Smooth muscle cell (in vitro differentiated cells): ENCODE data around the gene TCFL5. TPM values are rescaled to one million over a fixed set of nuclear protein-coding genes. Genes with fewer than 3 reads are reported as not detected.

Experiments
- DNase-seq: peaks from one replicate; lab custom pipeline; 2025; ENCODE audit not compliant: unreplicated experiment; lab: John Stamatoyannopoulos, UW
- H2AFZ ChIP-seq: fragments of 200-600 bp; sonication (generic); 2 replicates; pipeline ENCODE4 v1.6.0; 2016; ENCODE audit warnings: antibody characterized with exemption, low read depth, mild to moderate bottlenecking
- H3F3A ChIP-seq: fragments of 200-600 bp; sonication (generic); 2 replicates; pipeline ENCODE4 v1.6.0; 2017; ENCODE audit warnings: antibody characterized with exemption, low read depth
- H3K27ac ChIP-seq: fragments of 200-600 bp; sonication (generic); 2 replicates; pipeline ENCODE4 v1.5.1; 2016; ENCODE audit warnings: low read depth, mild to moderate bottlenecking
- H3K27me3 ChIP-seq: fragments of 200-600 bp; sonication (generic); 2 replicates; pipeline ENCODE4 v1.6.1; 2016; ENCODE audit warnings: low read depth, mild to moderate bottlenecking
- H3K36me3 ChIP-seq: fragments of 200-600 bp; sonication (generic); 2 replicates; pipeline ENCODE4 v1.5.1; 2016; ENCODE audit warnings: low read depth
- H3K4me1 ChIP-seq: fragments of 200-600 bp; sonication (generic); 2 replicates; pipeline ENCODE4 v1.5.1; 2016; ENCODE audit warnings: low read depth
- H3K4me2 ChIP-seq: fragments of 200-600 bp; sonication (generic); 2 replicates; pipeline ENCODE4 v1.6.0; 2016; ENCODE audit warnings: mild to moderate bottlenecking
- H3K4me3 ChIP-seq: fragments of 200-600 bp; sonication (generic); 2 replicates; pipeline ENCODE4 v1.5.1; 2016; ENCODE audit warnings: mild to moderate bottlenecking
- H3K79me2 ChIP-seq: fragments of 200-600 bp; sonication (generic); 2 replicates; pipeline ENCODE4 v1.6.0; 2016; ENCODE audit warnings: low read depth, mild to moderate bottlenecking
- H3K9ac ChIP-seq: fragments of 200-600 bp; sonication (generic); 2 replicates; pipeline ENCODE4 v1.6.0; 2016; ENCODE audit warnings: low read depth
- H3K9me3 ChIP-seq: fragments of 200-600 bp; sonication (generic); replicated peaks from 2 replicates; pipeline ENCODE4 v1.5.1; 2016; ENCODE audit warnings: low read depth
- H4K20me1 ChIP-seq: fragments of 200-600 bp; sonication (generic); 2 replicates; pipeline ENCODE4 v1.6.0; 2016; ENCODE audit warnings: low read depth
- CTCF ChIP-seq: fragments of 200-600 bp; sonication (generic); IDR thresholded peaks from 2 replicates; pipeline ENCODE4 v1.5.1; 2017; ENCODE audit warnings: borderline replicate concordance, mild to moderate bottlenecking, antibody characterized with exemption; ENCODE audit not compliant: insufficient read depth, poor library complexity, severe bottlenecking
- WGBS: methylation state at CpG from one replicate; pipeline ENCODE4 v1.1.7; 2016; ENCODE audit warnings: low lambda C conversion rate; 5-methylcytosine and 5-hydroxymethylcytosine counted together
- polyA plus RNA-seq: library from polyadenylated mRNA; unstranded; fragments of >200 nt; fragmentation: Nextera tagmentation; extraction: Ambion mirVana; gene quantifications from 2 replicates; pipeline ENCODE4 v1.2.1, GENCODE V29; 2016
- total RNA-seq: library from RNA; depleted of rRNA; stranded (reverse); fragments of >200 nt; gene quantifications from 2 replicates; pipeline ENCODE4 v1.2.3, GENCODE V29; 2014

TCFL5 gene
- total and polyA plus RNA-seq, 2 experiments from 2014 or later, result 9.5 to 12.5 TPM

GRCh38 chr20:62830251-62830650, 31.4 kb downstream of the TCFL5 start:
- TF ChIP-seq CTCF, result no peak
- H3K9ac ChIP-seq, result no peak overlapping the region

GRCh38 chr20:62829231-62830230, 32.1 kb downstream of the TCFL5 start:
- H2AFZ ChIP-seq, result no peak overlapping the region
- H3K27me3 ChIP-seq, result no peaks in the 10 kb centered on the region
- H3K27ac ChIP-seq, result no peak overlapping the region
- H3K79me2 ChIP-seq, result no peaks in the 10 kb centered on the region
- no peaks in the 10 kb centered on the region for H3F3A ChIP-seq
- no peak overlapping the region for H3K9ac ChIP-seq
- H3K36me3 ChIP-seq, result no peaks in the 10 kb centered on the region
- H3K4me2 ChIP-seq, result no peak overlapping the region
- H3K4me3 ChIP-seq, result no peak overlapping the region
- no peak for TF ChIP-seq CTCF
- no peaks in the 10 kb centered on the region for H4K20me1 ChIP-seq
- H3K9me3 ChIP-seq, result no peaks in the 10 kb centered on the region
- 98% methylated on average over 29 of the region's 32 CpGs for WGBS
- no peak for DNase-seq
- peaks cover 3% of the 10 kb centered on the region for H3K4me1 ChIP-seq

More at GRCh38 chr20:62830251-62830650, 31.4 kb downstream of the TCFL5 start:
- no peak for DNase-seq
- 98% methylated on average over 9 of the region's 14 CpGs for WGBS
- no peaks in the 10 kb centered on the region for H3K36me3 ChIP-seq
- no peak overlapping the region for H3K4me2 ChIP-seq
- H3F3A ChIP-seq, result no peaks in the 10 kb centered on the region
- H2AFZ ChIP-seq, result no peak overlapping the region
- H3K4me3 ChIP-seq, result no peak overlapping the region
- H3K9me3 ChIP-seq, result no peaks in the 10 kb centered on the region
- H4K20me1 ChIP-seq, result no peaks in the 10 kb centered on the region
- no peaks in the 10 kb centered on the region for H3K27me3 ChIP-seq
- H3K27ac ChIP-seq, result no peak overlapping the region
- no peaks in the 10 kb centered on the region for H3K79me2 ChIP-seq
- no peaks in the 10 kb centered on the region for H3K4me1 ChIP-seq

GRCh38 chr20:62828511-62829230, 33.0 kb downstream of the TCFL5 start:
- H3K4me2 ChIP-seq, result no peak overlapping the region
- 89% methylated on average over 27 of the region's 29 CpGs for WGBS
- H3K4me3 ChIP-seq, result no peak overlapping the region
- H3K27ac ChIP-seq, result no peak overlapping the region
- no peak for TF ChIP-seq CTCF
- H3K27me3 ChIP-seq, result no peaks in the 10 kb centered on the region
- no peaks in the 10 kb centered on the region for H4K20me1 ChIP-seq
- DNase-seq, result no peak
- no peaks in the 10 kb centered on the region for H3K9me3 ChIP-seq
- no peak overlapping the region for H2AFZ ChIP-seq
- H3K79me2 ChIP-seq, result no peaks in the 10 kb centered on the region
- H3K36me3 ChIP-seq, result no peaks in the 10 kb centered on the region
- H3K9ac ChIP-seq, result no peak overlapping the region
- peaks cover 4% of the 10 kb centered on the region for H3K4me1 ChIP-seq
- no peaks in the 10 kb centered on the region for H3F3A ChIP-seq
